Measurements from ENCODE around the gene LUC7L. TPM values are rescaled to one million over a fixed set of nuclear protein-coding genes. Genes with fewer than 3 reads are reported as not detected.
"Not testable (repeated sequence)": the region's sequence is repeated elsewhere in the genome, so short reads cannot be mapped to it uniquely, and the experiment has no call there.

The LUC7L gene
- total RNA-seq, 4 donors from 2014 or later = 18.4 to 53.5 (median 31.1) TPM

DNA sequence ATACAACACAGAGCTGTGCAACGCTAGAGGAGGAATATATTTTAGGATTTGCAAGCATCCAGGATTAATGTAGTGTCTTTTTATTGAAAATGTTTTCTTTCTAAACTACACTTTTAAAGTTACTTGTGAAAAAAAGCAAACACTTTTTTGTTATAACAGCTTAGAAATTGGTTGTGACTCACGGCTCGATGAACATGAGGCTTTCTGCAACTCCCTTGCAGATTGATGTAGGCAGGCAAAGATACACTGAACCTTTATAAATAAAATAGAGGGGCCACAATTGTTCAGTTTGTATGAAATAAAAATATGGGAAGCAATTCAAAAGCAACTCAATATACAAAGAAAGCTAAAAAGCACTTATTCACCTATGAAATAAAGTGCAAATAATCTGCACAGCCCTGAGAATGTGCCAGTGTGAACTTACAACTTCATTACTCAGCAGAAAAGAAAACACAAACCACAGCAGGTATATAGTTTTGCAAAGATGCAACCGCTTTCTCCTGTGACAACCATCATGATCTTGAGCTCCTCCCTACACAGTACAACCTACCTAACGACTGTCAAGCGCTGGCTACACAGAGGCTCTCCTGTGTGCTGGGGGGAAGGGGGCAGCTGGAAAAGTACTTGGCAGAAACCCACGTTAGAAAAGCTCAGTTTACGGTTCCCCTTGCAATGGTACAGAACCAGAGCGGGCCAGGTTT, 948 bp downstream of the LUC7L start:
- ATAC-seq = no peak
- no peaks in the 10 kb centered on the region for H3K9me3 ChIP-seq
- peaks cover 10 to 18% of the 10 kb centered on the region in 2 donors for H3K4me1 ChIP-seq
- peaks cover 6 to 47% of the 10 kb centered on the region in 2 donors for H3K36me3 ChIP-seq
- TF ChIP-seq, protein P1, sequence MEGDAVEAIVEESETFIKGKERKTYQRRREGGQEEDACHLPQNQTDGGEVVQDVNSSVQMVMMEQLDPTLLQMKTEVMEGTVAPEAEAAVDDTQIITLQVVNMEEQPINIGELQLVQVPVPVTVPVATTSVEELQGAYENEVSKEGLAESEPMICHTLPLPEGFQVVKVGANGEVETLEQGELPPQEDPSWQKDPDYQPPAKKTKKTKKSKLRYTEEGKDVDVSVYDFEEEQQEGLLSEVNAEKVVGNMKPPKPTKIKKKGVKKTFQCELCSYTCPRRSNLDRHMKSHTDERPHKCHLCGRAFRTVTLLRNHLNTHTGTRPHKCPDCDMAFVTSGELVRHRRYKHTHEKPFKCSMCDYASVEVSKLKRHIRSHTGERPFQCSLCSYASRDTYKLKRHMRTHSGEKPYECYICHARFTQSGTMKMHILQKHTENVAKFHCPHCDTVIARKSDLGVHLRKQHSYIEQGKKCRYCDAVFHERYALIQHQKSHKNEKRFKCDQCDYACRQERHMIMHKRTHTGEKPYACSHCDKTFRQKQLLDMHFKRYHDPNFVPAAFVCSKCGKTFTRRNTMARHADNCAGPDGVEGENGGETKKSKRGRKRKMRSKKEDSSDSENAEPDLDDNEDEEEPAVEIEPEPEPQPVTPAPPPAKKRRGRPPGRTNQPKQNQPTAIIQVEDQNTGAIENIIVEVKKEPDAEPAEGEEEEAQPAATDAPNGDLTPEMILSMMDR (IDR thresholded peaks at IDR 0.05 in 4 of 5, conservative IDR thresholded peaks at IDR 0.05 in 1 of 5) = no peak
- TF ChIP-seq POLR2A (IDR thresholded peaks at IDR 0.05) = no peak
- no peaks in the 10 kb centered on the region for H3K27me3 ChIP-seq
- intact Hi-C loops (cut with DNase I; ENCODE audit: low total_unique reads) = no loop called here
- DNase-seq = no peak
- peak overlapping the region; percentile 92 to 98 (median 94) for H3K27ac ChIP-seq
- peak overlapping the region; percentile 73 to 93 (median 90) for H3K4me3 ChIP-seq
- in situ Hi-C loops (cut with MboI; ENCODE audit: low sequenced_read_pairs in 4 of 4) = no loop called here

DNA sequence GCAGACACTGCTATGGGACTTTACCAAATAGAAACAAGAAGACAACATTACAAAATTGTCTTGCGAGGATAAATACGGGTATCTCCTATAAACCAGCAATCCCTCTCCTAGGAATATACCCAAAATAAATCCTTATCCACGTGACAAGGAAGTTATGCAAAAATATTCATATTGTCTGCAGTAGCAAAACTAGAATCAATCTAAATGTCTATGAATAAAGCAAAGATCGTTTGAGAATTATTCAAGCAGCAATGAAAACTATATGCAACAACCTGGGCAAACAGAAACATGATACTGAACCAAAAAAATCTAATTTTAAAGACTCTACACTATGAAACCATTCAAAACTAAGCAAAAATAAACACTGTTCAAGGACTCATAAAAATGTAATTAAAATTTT, 9.2 kb downstream of the LUC7L start:
- no peak overlapping the region for H3K27ac ChIP-seq
- no peak for TF ChIP-seq POLR2A (IDR thresholded peaks at IDR 0.05)
- peaks cover 0 to 93% of the 10 kb centered on the region in 2 donors for H3K36me3 ChIP-seq
- H3K4me3 ChIP-seq = no peak overlapping the region
- no peak for ATAC-seq
- H3K9me3 ChIP-seq = no peaks in the 10 kb centered on the region
- H3K4me1 ChIP-seq = no peaks in the 10 kb centered on the region
- intact Hi-C loops (cut with DNase I; ENCODE audit: low total_unique reads) = no loop called here
- no peak for DNase-seq
- H3K27me3 ChIP-seq = no peaks in the 10 kb centered on the region
- in situ Hi-C loops (cut with MboI; ENCODE audit: low sequenced_read_pairs in 4 of 4) = no loop called here

DNA sequence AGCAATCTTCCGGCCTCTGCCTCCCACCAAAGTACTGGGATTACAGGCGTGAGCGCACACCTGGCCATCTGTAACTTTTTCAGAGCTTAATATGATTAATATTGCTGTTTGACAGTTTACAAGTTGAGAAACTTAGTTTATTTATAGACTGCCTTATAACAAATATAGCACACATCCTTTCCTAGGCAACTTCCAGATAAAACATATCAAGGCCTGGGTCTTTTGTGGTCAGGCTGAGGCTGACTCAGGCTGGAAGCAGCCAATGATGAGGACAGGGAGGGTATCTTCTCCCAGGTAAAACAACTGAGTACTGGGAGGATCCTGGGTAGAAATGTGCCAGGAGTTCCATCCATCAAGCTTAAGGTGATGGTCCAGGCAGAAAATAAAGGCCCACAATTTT, 16.2 kb downstream of the LUC7L start:
- H3K27me3 ChIP-seq = no peaks in the 10 kb centered on the region
- ATAC-seq (no peak), DNase-seq (no peak)
- in situ Hi-C loops (cut with MboI; ENCODE audit: low sequenced_read_pairs in 4 of 4) (no loop called here), intact Hi-C loops (cut with DNase I; ENCODE audit: low total_unique reads) (no loop called here)
- peaks cover 0 to 57% of the 10 kb centered on the region in 2 donors for H3K36me3 ChIP-seq
- TF ChIP-seq, protein P1 (IDR thresholded peaks at IDR 0.05 in 4 of 5, conservative IDR thresholded peaks at IDR 0.05 in 1 of 5) = no peak
- TF ChIP-seq POLR2A (IDR thresholded peaks at IDR 0.05) = no peak
- peaks cover 8 to 17% of the 10 kb centered on the region in 2 donors for H3K4me1 ChIP-seq
- H3K4me3 ChIP-seq = no peak overlapping the region
- peak overlapping the region; percentile 42 to 68 (median 52) for H3K27ac ChIP-seq
- H3K9me3 ChIP-seq = no peaks in the 10 kb centered on the region

DNA sequence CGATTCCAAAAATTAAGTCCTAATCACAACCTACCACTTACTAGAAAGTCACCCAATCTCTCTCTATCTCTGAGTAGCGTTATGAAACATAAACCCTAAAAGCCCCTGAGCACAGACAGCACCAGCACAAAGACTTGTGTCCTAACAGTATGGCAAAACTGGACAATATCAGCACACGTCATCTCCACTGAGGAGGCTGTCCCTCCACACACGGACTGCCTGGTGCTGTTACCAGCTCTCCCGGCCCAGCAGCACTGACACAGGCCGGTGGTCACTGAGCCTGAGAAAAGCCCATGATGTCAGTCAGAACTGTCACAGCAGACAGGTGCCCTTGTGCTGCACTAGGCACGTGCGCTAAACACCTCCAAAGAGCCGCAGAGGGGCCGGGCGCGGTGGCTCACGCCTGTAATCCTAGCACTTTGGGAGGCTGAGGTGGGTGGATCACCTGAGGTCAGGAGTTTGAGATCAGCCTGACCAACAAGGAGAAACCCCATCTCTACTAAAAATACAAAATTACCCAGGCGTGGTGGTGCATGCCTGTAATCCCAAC, 17.5 kb downstream of the LUC7L start:
- H3K9me3 ChIP-seq; H3K27me3 ChIP-seq; H3K4me3 ChIP-seq; intact Hi-C loops (cut with DNase I; ENCODE audit: low total_unique reads); in situ Hi-C loops (cut with MboI; ENCODE audit: low sequenced_read_pairs in 4 of 4): not testable (repeated sequence)
- TF ChIP-seq POLR2A (IDR thresholded peaks at IDR 0.05) = peak in 1 of 2 donors; percentile 12
- peaks cover 8 to 17% of the 10 kb centered on the region in 2 donors for H3K4me1 ChIP-seq
- DNase-seq (peak in 1 of 2 donors; percentile 25), ATAC-seq (peak in 1 of 2 donors; percentile 22)
- H3K36me3 ChIP-seq = peaks cover 0 to 57% of the 10 kb centered on the region in 2 donors
- H3K27ac ChIP-seq = peak overlapping the region in 2 of 4 donors; percentile 55 to 68

DNA sequence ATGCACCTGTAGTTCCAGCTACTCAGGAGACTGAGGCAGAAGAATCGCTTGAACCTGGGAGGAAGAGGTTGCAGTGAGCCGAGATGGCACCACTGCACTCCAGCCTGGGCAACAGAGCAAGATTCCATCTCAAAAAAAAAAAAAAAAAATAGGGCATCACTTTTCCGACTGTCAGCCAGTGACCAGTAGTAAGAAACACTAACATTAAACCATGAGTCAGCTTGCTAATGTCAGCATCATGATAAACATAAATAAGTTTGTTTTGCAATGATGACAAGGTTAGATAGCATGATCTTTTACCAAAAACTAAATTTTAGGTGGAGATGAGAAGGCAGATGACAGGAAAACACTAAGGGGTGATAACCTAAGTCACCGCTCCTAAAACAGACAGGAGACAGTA, 19.9 kb downstream of the LUC7L start:
- H3K9me3 ChIP-seq; H3K4me3 ChIP-seq; intact Hi-C loops (cut with DNase I; ENCODE audit: low total_unique reads); DNase-seq; H3K27me3 ChIP-seq; in situ Hi-C loops (cut with MboI; ENCODE audit: low sequenced_read_pairs in 4 of 4): not testable (repeated sequence)
- ATAC-seq = peak; percentile 73 to 88
- peaks cover 0 to 57% of the 10 kb centered on the region in 2 donors for H3K36me3 ChIP-seq
- H3K4me1 ChIP-seq = peaks cover 8 to 22% of the 10 kb centered on the region in 2 donors
- H3K27ac ChIP-seq = peak overlapping the region; percentile 60 to 71 (median 66)

DNA sequence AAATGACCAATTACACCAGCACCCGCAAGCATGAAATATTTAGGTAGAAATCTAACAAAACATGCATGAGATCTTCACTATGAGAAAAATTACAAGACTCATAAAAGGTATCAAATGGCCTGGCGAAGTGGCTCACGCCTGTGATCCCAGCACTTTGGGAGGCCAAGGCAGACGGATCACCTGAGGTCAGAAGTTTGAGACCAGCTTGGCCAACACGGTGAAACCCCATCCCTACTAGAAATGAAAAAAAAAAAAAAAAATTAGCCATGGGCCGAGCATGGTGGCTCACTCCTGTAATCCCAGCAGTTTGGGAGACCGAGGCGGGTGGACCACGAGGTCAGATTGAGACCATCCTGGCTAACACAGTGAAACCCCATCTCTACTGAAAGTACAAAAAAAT, 25.2 kb downstream of the LUC7L start:
- intact Hi-C loops (cut with DNase I; ENCODE audit: low total_unique reads); ATAC-seq; in situ Hi-C loops (cut with MboI; ENCODE audit: low sequenced_read_pairs in 4 of 4); H3K27me3 ChIP-seq; H3K4me1 ChIP-seq; H3K27ac ChIP-seq; H3K9me3 ChIP-seq; DNase-seq; H3K4me3 ChIP-seq: not testable (repeated sequence)
- peaks cover 0 to 75% of the 10 kb centered on the region in 2 donors for H3K36me3 ChIP-seq

All from gastrocnemius medialis (tissue), 4 donors.